HEK293T (cell line): ENCODE measurements around the gene LRRC8C.

ENCODE experiments used
- CTCF ChIA-PET: fragments of 350-600 bp; formaldehyde crosslinking; extraction: SDS; loops from one replicate; lab custom pipeline; 2021; ENCODE audit warnings: antibody characterized with exemption, inconsistent platforms; lab: Yijun Ruan, JAX
- POLR2A ChIA-PET: fragments of 350-600 bp; formaldehyde crosslinking; extraction: SDS; loops from one replicate; lab custom pipeline; 2020; ENCODE audit warnings: antibody characterized with exemption, inconsistent platforms; lab: Yijun Ruan, JAX
- DNase-seq: peaks from one replicate; pipeline ENCODE4 v3.0.0; 2012; ENCODE audit warnings: mixed read lengths; ENCODE audit errors: extremely low spot score
- ARNT ChIP-seq: fragments of 450-650 bp; IDR thresholded peaks from 2 replicates; pipeline ENCODE4 v1.6.1; 2017; ENCODE audit warnings: mild to moderate bottlenecking
- BHLHE40 ChIP-seq: fragments of 450-650 bp; IDR thresholded peaks from 2 replicates; pipeline ENCODE4 v1.6.1; 2016; ENCODE audit warnings: mild to moderate bottlenecking, moderate library complexity, borderline replicate concordance
- CTBP1 ChIP-seq: fragments of 450-650 bp; IDR thresholded peaks from 2 replicates; pipeline ENCODE4 v1.6.1; 2016; ENCODE audit warnings: borderline replicate concordance
- ELF4 ChIP-seq: fragments of 450-650 bp; IDR thresholded peaks from 2 replicates; pipeline ENCODE4 v1.6.1; 2017; ENCODE audit warnings: antibody characterized with exemption
- FOXA1 ChIP-seq: fragments of 450-650 bp; IDR thresholded peaks from 2 replicates; pipeline ENCODE4 v1.6.1; 2016; ENCODE audit warnings: mild to moderate bottlenecking
- FOXK2 ChIP-seq: fragments of 450-650 bp; IDR thresholded peaks from 2 replicates; pipeline ENCODE4 v1.6.1; 2016; ENCODE audit warnings: mild to moderate bottlenecking
- FOXM1 ChIP-seq: fragments of 450-650 bp; IDR thresholded peaks from 2 replicates; pipeline ENCODE4 v1.6.1; 2017; ENCODE audit warnings: mild to moderate bottlenecking, borderline replicate concordance
- HDGF ChIP-seq: fragments of 450-650 bp; IDR thresholded peaks from 2 replicates; pipeline ENCODE4 v1.6.1; 2017; ENCODE audit warnings: antibody characterized with exemption, borderline replicate concordance
- L3MBTL2 ChIP-seq: fragments of 450-650 bp; conservative IDR thresholded peaks from 2 replicates; pipeline ENCODE4 v1.6.1; 2016; ENCODE audit warnings: mild to moderate bottlenecking
- LEF1 ChIP-seq: fragments of 450-650 bp; IDR thresholded peaks from 2 replicates; pipeline ENCODE4 v1.6.1; 2017; ENCODE audit warnings: mild to moderate bottlenecking, borderline replicate concordance
- NFRKB ChIP-seq: fragments of 450-650 bp; IDR thresholded peaks from 2 replicates; pipeline ENCODE4 v1.6.1; 2016; ENCODE audit warnings: mild to moderate bottlenecking, moderate library complexity
- PKNOX1 ChIP-seq: fragments of 450-650 bp; IDR thresholded peaks from 2 replicates; pipeline ENCODE4 v1.6.1; 2016
- SP1 ChIP-seq: fragments of 450-650 bp; IDR thresholded peaks from 2 replicates; pipeline ENCODE4 v1.6.1; 2017
- SUZ12 ChIP-seq: fragments of 450-650 bp; IDR thresholded peaks from 2 replicates; pipeline ENCODE4 v1.6.1; 2016; ENCODE audit warnings: mild to moderate bottlenecking
- TARDBP ChIP-seq: fragments of 450-650 bp; IDR thresholded peaks from 2 replicates; pipeline ENCODE4 v1.6.1; 2016
- ZNF384 ChIP-seq: fragments of 450-650 bp; IDR thresholded peaks from 2 replicates; pipeline ENCODE4 v1.6.1; 2016

The LRRC8C gene

DNA sequence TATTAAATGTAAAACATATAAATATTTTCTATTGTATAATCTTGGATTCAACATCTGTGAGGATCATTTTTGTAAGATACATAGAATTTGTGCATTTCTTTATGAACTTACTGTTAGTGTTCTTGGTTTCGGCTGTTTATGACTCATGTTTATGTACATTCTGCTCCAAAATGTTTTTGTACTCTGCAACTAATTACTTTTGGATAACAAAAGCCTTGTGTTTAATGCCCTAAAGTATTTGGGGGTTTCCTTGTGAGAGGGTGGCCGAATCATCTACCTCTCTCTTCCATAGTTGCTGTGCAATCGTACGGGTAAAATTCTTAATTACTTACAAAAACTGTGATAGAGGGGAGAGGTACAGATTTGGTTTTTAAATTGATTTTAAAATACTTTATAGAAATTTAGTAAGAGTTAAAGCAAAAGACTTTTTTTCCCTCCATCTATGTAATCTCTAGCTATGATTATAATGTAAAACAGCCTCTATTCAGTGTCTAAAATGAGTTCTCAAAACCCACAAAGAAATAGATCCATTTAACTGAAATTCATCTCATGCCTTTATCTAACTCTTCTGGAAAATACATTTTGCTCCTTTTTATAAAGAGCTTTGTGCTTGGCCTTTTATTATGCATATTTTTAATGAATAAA is 38.7 kb upstream of the LRRC8C start:
- ChIA-PET POLR2A (no interaction called here), CTCF (interaction anchor here (0.6 kb wide), 1 partner anchor 1810 kb away, joined by 3 read pairs; the partner anchor contains the start of gene HFM1)
- no peak for DNase-seq
- TF ChIP-seq TARDBP = no peak

- ChIA-PET POLR2A (no interaction called here), CTCF (interaction anchor here (1.1 to 1.2 kb wide), 2 partner anchors 9 to 112 kb away, joined by 3 to 4 read pairs; no protein-coding TSS in a partner anchor)
- DNase-seq = no peak
- TF ChIP-seq PKNOX1 (no peak), SP1 (no peak), ELF4 (no peak), ZNF384 (no peak), LEF1 (no peak), TARDBP (no peak), BHLHE40 (no peak), FOXA1 (no peak), NFRKB (no peak), FOXK2 (no peak)
These were observed 36.2 kb upstream of the LRRC8C start for GRCh38 chr1:89596698-89597097.

DNA sequence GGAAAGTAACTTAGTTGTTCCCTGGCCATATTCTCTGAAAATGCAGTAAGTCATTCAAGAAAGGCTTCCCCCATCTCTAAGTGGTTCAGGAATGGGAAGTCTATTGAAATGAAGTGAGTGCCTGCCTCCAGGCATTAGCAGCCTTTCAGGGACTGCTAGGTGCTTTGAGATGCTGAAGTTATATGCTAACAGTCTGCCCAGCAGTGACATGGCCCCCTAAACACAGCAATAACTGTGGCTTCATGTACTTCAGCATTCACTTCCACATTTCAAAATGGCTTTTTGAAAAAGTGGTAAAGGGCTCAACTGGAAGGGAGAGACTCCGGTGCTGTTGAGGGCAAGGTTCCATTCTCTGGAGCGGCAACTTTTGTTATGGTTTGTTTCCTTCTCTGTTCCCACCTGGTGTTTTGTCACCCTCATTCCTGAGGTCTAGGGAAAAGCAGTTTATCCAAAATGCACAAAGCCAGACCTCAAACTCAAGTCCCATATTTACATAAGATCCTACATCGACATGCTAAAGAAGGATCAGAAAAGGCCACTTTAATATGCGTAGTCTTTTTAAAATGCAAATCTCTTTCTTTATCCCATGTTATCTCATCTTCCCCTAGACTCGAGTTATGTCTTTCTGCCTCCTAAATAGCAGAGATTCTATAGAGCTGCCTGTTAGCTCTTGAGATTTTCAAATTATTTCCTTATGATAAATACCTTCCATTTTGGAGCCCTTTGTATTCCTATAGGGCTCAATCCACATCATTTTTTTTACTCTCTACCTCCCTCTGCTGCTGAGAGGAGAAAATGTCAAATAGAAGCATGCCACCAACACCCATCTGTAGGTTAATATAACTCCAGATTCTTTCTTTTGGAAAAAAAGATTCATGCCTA is 34.2 kb upstream of the LRRC8C start:
- DNase-seq = peak; percentile 53
- POLR2A ChIA-PET = no interaction called here
- TF ChIP-seq FOXK2 = no peak
- no peak for TF ChIP-seq PKNOX1
- no peak for TF ChIP-seq FOXA1
- no peak for TF ChIP-seq ZNF384
- no peak for TF ChIP-seq TARDBP
- no peak for TF ChIP-seq HDGF
- no peak for TF ChIP-seq ARNT
- no peak for TF ChIP-seq SUZ12
- no peak for TF ChIP-seq SP1
- no peak for TF ChIP-seq BHLHE40
- no peak for TF ChIP-seq NFRKB
- no peak for TF ChIP-seq CTBP1
- no peak for TF ChIP-seq LEF1
- no peak for TF ChIP-seq L3MBTL2
- TF ChIP-seq FOXM1 = no peak
- CTCF ChIA-PET = interaction anchor here (0.6 to 1.3 kb wide), 5 partner anchors 18 to 380 kb away, joined by 3 to 4 read pairs (median 3); no protein-coding TSS in a partner anchor

- ChIA-PET POLR2A (no interaction called here), CTCF (interaction anchor here (0.6 to 1.3 kb wide), 4 partner anchors 18 to 379 kb away, joined by 3 to 4 read pairs (median 4); no protein-coding TSS in a partner anchor)
- DNase-seq = no peak
These were observed 33.6 kb upstream of the LRRC8C start for GRCh38 chr1:89599332-89599630.

DNA sequence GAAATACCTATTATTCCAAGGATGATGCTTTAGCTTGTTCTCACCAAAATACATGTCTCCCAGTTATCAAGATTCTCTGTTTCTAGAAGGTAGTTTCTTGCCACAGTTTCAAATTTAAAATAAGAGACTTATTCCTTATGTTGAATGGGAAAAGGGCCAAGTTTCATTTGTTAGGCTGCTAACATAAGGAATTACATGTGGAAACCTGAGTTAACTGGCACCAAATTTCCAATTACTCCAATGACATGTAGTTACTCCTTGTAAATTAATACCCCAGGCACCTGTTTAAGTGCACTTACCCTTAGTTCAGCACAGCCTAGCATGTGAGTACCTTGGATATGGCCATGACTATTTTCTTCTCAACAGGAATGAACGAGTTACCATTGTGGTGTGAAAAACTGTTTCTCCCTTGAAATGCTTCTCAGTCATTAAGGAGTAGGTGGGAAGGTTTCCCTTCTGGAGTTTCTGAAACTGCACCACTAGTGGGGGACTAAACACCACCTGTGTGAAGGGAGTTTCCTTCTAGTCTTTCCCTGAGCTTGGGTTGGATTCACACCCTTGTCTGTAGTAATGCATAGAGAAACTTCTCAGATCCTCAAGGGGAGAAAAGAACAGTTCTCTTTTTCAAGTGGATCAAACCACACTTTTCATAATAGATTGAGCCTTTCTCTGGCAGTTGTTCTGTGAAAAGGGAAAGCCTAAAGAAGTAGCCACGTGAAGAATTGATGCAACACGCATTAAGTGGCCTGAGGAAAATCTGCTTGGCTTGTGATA is 32.3 kb upstream of the LRRC8C start:
- no peak for DNase-seq
- TF ChIP-seq FOXK2 = no peak
- no peak for TF ChIP-seq FOXM1
- TF ChIP-seq ELF4 = no peak
- no peak for TF ChIP-seq LEF1
- no peak for TF ChIP-seq ARNT
- no peak for TF ChIP-seq BHLHE40
- TF ChIP-seq SP1 = no peak
- TF ChIP-seq TARDBP = no peak
- TF ChIP-seq NFRKB = no peak
- TF ChIP-seq CTBP1 = no peak
- TF ChIP-seq HDGF = no peak
- no peak for TF ChIP-seq L3MBTL2
- no peak for TF ChIP-seq FOXA1
- CTCF ChIA-PET = interaction anchor here (0.6 kb wide), 1 partner anchor 19 kb away, joined by 7 read pairs; no protein-coding TSS in a partner anchor
- POLR2A ChIA-PET = no interaction called here

More at GRCh38 chr1:89599332-89599630, 33.6 kb upstream of the LRRC8C start:
- TF ChIP-seq L3MBTL2 (no peak), TARDBP (no peak), ZNF384 (no peak), HDGF (no peak), FOXM1 (no peak), PKNOX1 (no peak), BHLHE40 (no peak), FOXK2 (no peak), ARNT (no peak), SUZ12 (no peak), CTBP1 (no peak), NFRKB (no peak), FOXA1 (no peak), LEF1 (no peak), ELF4 (no peak), SP1 (no peak)
